ENCODE data around the gene PCARE.

Gene PCARE

DNA sequence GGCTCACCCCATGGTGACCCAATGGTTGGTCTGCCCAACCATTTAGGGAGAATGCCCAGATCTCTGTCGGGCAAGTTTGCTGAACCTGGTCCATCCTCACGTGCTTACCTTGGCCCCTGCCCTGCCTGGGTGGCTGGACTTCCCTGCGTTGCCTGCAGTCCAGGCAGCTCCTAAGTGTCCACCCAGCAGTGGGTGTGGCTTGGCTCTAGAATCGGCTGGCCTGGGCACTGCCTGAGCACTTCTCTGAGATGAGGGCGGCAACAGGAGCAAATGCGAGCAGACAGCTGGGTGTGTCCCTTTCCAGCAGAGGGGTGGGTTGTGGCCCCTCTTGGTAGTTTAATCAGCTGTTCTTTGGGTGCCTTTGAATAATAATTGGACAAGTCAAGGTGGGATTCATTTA is 11.3 kb downstream of the PCARE start:
- DNase-seq (ENCODE audit: low spot score), result no peak

DNA sequence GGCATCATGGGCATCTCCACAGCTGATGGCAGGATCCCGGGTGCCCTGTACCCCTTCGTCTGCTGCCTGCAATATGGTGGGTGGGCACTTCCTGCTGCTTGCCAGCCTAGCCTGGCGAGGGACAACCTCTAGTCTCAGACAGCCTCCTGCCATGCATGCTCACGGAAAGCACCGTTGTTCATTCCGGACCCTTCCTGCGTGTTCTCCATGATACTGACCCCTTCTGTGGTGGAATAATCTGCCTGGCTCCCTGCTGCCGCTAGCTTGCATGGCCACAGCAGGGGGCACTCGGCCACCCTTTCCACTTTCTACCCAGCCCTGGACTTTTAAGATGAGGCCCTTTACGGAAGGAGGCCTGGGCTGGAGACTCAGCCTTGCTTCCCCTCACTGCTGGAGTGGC is 12.0 kb downstream of the PCARE start:
- no peak for DNase-seq (ENCODE audit: low spot score)

DNA sequence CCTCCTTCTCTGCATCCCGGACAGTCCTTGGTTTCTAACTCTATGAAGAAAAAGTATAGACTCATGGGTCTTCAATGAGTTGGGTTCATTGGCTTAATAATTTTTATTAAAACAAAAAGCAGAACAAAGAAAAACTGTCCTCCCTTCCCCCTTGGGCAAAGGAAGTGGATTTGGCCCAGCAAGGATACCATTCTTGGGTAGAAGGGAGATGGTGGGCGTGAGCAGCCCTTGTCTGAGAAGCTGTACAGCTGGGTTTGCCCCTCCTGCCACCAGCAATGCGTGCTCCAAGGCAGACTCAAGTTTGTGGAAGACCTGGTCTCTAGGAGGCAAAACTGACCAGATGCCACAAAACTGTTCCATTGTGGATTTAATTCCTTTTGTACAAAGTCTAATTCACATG is 12.7 kb downstream of the PCARE start:
- no peak for DNase-seq (ENCODE audit: low spot score)

DNA sequence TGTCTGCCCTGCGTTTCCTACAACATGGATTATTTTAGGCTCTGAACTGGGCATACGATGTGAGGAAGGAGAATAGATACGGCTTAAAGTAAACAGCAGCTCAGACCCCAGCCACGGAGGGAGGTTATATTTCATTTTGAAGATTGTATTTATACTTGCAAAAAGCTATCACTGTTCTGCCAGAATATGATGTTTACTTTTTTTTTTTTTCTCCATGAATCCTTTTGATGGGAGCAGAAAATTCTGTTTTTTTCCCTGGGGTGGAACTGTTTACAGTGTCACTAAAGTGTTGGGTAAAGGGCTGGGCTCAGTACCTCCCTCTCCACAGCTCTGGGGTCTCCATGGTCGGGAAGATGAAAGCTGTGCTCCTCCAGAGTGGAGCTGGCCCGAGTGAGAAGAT is 13.1 kb downstream of the PCARE start:
- DNase-seq (ENCODE audit: low spot score), result no peak

DNA sequence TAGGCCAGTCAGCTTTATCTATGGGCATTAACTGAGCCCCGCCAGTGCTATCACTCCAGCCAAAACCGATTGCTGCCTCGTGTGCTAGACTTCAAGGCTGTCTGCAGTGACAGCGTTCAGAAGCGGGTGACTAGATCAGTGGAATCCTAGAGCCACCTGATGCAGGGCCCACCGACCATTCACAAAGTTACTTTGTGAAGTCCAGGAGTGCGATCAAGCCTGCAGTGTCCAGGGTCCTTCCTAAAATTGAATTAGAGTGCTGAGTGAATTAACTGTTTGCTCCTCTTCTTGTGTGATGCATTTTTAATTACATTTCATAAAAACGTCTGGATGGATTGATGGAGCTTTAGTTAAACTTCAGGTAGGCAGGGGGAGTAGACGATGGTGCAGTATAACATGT is 13.9 kb downstream of the PCARE start:
- DNase-seq (ENCODE audit: low spot score), result no peak

DNA sequence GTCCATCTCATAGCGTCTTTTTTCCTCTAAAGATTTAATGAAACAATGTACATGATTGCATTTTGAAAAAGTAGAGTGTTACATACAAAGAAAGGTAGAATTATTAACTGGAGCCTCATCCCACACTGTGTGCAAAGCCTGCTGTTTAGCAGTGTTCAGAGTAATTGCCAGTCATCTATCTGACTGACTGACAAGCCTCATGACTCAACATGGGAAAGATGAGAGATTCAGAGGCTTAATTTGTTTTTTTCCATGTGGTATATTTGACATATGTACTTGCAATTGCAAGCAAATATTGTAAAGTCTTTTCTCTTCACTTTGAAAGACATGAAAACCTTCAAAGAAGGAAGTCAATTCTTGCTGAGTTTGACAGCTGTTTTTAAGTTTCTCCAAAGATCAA is 14.7 kb downstream of the PCARE start:
- DNase-seq (ENCODE audit: low spot score), result no peak

DNA sequence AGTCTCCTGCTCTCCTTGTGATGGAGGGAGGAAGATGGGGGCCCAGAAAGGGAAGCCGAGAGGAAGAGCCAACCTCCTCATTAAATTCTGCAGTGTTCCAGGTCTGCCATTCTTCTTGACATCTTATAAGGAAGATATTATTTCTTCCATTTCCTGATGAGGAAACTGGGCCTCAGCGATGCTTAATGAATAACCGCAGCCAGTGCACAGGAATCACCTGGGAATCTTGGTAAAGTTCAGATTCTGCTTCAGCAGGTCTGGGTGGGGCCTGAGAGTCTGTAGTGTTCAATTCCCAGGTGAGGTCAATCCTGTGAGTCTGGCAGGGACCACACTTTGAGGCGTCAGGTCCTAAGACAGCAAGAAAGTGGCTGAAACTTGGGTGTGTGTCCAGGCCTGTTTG is 17.3 kb downstream of the PCARE start:
- DNase-seq (ENCODE audit: low spot score), result no peak

DNA sequence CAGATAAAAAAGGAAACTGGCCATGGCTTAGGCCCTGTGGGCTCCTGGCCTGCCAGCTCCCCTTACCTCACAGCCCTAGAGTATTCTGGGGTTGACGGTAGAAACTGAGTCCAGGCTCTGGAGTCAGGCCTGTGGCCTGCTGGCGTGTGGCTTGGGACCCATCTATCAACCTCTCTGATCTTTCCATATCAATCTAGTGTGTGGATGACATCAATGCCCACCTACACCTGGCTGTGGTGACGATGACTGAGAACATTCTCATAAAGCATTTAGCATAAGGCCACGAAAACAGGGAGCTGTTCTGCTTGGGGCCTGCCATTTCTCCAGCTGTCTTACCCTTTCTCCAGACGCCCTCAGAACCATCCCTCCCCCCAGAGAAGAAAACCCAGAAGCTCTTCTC is 17.9 kb downstream of the PCARE start:
- DNase-seq (ENCODE audit: low spot score), result no peak

DNA sequence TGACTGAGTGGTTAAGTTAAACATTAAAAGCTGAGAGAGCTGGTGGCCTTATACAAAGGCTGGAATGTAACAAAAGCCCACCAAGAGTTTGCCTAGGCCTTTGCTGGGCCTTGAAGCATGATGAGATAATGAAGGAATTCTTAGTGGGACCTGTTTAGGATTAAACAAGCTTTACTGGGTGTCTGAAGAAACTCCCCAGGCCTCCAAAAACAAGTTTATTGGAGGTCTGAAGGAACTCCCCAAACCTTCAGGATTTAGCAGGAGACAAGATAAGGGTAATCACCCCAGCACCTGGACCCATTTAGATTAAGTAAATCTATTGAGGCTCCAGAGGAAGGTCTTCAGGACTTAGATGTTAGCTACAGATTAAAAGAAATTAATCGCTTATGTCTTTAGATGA is 18.7 kb downstream of the PCARE start:
- DNase-seq (ENCODE audit: low spot score), result no peak

DNA sequence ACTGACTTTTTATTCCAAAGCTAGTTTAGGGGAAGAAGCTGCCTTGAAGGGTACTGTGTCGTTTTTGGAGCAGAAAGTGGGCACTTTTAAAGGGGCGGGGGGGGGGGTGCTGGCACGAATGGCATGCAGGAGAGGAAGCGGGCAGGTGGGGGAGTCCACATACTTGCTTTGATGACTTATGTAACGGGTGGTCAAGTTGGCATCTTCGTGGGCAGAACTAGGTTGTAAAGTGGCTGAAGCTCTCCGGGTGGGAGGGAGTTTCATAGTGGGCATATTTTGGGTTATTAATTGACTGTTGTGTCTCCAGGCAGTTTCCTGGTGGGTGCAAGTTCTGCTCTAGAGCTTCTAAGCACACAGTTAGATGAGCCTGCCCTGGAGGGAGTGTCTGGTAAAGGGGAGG is 19.9 kb downstream of the PCARE start:
- DNase-seq (ENCODE audit: low spot score), result no peak

DNA sequence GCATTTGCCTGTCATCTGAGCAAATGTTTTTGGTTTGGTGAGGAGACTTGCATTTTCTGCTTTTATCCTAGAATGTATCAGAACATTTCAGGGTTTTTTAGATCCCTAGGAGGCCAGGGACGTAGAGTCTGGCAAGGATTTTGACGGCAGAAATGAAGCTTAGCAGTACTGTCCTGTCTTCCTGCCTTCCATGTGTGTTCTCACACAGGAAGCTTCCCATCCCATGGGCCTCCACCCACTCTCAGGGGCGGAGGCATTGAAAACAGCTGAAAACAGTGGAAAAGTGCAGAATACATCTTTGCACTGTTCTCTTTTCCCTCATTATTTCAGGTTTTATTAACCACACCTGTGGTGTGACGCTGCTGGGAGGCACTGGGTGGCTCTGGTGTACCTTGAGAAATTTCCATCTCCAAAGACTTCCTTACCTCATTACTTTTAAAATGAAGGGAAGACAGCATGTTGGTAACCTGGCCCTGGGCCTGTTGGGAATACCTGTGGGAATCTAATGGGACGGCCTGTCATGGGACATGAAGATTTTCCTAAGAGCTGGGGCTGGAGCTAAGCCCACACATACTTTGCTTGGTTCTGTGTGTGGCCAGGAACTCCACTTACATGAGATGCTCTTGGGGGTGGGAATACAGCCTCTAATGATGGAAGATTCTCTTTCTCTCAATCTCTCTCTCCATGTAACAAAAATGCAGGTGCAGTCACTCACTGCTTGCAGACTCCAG is 20.5 kb downstream of the PCARE start:
- no peak for DNase-seq (ENCODE audit: low spot score)

DNA sequence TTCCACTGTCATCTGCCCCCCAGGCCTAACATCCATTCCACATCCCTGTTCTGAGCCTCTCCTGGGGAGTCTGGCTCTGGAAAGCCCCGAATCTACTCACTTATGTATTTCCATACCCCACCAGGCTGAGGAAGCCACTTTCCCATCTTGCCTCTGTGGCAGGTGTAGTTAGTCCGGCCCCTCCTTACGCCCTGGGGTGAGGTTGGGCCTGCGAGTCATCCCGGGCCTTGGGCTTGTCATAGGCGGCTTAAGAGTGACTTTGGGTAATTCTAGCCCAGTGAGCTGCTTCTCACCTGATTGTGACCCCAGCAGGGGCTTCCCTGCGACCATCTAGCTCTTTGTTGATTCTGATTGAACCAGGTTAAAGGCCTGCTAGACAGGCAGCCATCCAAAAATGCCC is 21.1 kb downstream of the PCARE start:
- DNase-seq (ENCODE audit: low spot score), result no peak

DNA sequence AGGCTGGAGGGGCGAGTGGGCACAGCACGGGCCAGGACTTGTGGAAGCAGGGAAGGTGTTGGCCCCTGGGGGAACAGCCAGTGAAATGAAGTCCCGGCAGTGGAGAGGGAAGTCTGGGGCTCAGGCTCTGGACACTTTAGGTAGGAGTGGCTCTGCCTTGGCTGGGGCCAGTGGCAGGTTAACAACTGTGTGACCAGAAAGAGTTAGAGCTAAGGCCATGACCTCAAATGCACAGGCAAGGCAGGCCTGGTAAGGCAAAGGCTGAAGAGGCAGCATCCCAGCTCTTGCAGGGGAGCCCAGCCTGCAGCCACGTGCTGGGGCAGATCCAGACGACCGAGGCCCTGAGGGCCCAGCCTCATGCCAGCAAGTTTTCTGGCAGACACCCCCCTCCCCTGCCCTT is 21.5 kb downstream of the PCARE start:
- no peak for DNase-seq (ENCODE audit: low spot score)

DNA sequence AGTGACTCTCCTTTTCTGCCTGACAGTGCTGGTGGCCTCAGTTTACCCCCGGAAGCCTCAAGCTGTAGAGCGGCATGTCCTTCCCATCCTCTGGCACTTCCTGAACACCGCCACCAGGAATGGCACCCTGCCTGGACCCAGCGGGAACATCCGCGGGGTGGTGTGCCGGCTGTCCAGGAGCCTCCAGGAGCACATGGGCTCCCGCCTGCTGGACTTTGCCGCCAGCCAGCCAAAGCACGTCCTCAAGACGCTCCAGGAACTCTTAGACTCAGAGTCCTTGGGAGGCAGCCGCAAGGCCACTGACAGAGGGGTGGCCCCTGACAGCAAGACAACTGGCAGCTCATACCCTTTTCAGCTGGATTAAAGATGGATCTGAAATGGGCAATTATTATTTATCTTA is 22.6 kb downstream of the PCARE start:
- no peak for DNase-seq (ENCODE audit: low spot score)

DNA sequence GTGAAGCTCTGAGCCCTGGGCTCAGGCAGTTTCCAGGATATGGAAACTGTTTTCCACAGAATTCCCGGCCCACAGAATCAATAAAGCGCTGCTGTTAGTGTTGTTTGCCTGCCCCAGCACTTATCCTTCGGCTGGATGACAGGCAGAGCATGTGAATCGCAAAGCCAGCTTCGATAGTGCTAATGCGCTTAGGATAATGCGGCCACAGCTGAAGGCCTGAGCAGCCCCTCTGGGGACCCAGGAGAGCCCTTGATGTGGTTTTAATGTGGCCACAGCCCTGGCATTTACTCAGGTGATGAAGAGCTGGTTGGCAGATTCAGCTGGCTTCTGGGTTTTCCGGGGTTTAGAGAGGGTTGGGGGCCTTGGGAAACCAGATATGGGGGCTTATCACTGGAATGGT is 23.7 kb downstream of the PCARE start:
- no peak for DNase-seq (ENCODE audit: low spot score)

DNA sequence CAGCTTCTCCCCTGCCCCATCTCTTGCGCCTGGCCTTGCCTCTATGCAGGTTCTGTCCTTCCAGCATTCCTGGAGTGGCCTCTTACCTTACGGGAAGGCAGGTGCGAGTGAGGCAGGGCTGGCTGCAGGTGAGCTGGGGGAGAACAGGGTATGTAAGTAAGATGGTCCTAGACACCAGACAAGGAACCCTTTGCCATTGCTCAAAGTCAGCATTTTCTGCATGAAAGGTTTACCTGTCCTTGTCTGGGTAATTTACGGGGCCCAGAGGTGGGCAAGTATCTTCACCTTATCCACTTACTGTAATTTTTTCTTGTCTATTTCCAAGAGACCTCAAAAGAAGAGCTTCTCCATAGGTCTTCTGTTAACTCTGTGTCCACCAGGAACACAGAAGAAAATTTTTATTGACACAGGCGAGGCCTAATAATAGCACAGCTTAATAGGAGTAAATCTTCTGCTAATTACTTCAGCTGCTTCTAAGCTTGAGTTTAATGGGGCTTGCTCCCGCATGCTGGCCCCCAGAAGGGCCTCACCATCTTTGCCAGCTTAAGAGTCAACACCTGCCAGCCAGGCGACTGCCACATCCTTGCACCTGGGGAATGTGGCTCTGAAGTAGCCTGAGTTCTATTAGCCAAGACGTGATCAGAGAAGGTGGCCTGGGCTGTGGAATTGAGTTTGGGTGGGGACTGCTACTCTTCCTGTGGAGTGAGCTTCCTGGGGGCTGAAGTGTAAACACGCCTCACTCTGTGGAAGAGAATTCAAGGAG is 27.1 kb downstream of the PCARE start:
- no peak for DNase-seq (ENCODE audit: low spot score)

DNA sequence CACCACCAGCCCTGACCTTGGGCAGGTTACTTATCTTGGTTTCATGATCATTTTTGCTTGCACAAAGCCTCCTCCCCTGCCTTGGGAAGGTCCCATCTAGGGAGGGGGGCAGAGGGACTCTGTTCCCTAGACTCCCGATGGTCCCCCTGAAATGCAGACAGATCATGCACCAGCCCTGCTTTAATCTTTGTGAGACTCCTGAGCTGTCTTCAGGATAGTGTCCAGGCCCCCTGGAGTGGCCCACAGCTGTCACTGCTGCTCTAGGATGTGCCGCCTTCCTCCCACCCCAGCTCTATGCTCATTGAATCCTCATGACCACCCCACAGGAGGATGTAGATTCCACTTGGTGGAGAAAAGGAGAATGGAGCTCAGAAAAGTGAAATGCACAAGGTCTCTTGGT is 28.0 kb downstream of the PCARE start:
- no peak for DNase-seq (ENCODE audit: low spot score)

DNA sequence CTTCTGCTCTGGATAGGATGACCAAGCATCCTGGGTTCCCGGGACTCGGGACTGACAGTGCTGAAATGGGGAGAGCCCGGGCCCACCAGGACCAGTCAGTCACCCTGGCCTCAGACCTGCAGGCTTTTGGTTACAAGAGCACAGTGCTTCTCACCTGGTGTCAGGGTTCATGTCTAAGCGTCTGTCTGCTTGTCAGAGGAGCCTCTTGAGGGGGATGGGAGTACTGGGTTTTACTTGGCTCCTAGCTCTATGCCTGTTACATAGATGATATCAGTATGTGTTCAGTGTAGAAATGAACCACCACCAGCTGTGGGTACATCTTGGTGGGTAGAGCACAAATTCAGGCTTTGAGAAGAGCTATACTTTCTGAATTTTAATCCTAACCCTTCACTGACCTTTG is 29.9 kb downstream of the PCARE start:
- no peak for DNase-seq (ENCODE audit: low spot score)

DNA sequence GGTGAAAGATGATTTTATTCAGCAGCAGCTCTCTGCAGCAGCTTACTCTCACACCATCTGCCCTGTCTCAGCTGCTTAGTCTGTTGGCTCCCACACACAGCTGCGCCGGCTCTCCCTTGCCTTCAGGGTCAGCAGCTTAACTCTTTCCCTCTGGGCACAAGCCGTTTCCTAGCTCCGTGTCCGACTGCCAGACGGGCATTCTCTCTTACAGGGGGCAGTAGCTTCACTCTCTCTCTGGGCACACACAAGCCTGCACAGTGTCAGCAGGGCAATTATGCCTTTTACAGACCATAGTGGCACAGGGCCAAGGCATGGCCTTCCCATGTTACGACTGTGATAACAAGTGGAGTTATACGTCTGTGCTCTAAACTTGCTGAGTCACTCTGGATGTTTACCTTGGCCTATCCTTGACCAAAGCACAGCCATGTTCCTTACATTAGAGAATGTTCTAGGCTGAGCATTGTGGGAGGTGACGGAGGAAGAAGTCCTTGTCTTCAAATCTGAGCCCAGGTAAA is 31.7 kb downstream of the PCARE start:
- no peak for DNase-seq (ENCODE audit: low spot score)

DNA sequence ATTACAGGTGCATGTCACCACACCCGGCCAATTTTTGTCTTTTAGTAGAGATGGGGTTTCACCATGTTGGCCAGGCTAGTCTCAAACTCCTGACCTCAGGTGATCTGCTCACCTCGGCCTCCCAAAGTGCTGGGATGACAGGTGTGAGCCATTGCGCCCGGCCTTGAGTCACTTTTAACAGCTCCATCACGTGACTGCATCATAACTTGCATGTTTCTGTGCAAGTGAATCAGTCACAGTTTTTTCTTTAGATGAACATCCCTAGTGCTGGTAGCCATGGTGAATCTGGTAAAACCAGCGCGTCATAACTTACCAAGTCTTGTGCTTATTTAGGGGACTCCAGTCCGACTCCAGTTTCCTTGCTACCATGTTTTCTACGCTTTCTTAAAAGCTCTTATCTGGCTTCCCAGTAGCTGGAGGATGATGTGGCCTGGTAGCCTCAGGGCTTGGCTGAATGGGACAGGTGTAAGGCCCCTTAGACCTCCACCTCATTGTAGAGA is 33.1 kb downstream of the PCARE start:
- no peak for DNase-seq (ENCODE audit: low spot score)

DNA sequence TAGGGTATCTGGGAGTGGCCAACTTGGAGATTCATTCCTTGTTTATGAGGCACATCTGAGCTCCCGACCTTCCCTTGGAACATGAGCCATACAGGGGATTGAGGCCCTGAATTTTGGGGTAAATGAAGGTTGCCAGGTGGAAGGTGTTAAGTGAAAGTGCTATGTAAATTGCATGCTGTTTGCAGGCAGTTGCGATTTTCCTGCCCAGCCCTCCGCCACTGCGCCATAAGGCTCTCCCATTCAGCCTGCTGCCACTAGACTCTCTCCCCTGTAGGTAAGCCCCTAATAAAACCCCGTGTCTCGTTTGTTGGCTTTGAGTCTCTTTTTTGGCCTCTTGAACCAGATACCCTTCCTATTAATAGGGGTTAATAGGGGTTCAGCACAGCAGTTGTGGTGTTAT is 33.8 kb downstream of the PCARE start:
- no peak for DNase-seq (ENCODE audit: low spot score)

DNA sequence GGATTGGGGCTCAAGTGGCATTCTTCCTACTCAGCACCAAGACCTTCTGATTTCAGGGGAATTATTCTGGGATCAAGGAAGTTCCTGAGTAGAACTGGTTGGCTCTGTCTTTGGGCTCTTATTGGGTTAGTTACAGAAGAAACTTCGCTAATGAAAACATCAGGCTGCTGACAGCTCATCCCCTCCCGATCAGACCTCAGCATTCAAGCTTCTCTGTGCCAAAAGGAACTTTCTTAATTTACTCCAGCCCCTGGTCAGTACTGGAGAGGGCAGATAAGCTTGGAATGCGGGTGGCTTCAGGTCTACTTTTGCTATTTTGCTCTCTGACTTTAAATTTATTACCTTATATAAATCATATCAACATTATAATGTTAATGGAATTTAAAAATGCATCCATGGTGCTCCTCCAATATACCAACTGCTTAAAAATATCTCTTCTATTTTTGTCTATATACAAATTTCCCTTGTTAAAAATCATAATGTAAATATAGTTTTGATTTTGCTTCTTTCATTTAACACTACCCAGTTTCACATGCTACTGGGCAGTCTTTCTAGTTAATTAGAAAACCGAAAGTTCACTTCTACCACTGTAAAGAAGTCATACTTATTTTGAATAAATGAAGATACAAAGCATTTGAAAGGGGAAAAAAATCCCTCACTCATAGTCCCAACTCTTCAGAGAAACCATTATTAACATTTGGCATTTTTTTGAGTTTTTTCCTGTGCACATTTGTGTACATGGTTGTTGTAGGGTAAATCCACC is 34.4 kb downstream of the PCARE start:
- no peak for DNase-seq (ENCODE audit: low spot score)
